ENCODE results near the gene FLT4. TPM values are rescaled to one million over a fixed set of nuclear protein-coding genes. Genes with fewer than 3 reads are reported as not detected.

The FLT4 gene
- total RNA-seq, 1 experiment from 2014 or later = 0.44 TPM

DNA sequence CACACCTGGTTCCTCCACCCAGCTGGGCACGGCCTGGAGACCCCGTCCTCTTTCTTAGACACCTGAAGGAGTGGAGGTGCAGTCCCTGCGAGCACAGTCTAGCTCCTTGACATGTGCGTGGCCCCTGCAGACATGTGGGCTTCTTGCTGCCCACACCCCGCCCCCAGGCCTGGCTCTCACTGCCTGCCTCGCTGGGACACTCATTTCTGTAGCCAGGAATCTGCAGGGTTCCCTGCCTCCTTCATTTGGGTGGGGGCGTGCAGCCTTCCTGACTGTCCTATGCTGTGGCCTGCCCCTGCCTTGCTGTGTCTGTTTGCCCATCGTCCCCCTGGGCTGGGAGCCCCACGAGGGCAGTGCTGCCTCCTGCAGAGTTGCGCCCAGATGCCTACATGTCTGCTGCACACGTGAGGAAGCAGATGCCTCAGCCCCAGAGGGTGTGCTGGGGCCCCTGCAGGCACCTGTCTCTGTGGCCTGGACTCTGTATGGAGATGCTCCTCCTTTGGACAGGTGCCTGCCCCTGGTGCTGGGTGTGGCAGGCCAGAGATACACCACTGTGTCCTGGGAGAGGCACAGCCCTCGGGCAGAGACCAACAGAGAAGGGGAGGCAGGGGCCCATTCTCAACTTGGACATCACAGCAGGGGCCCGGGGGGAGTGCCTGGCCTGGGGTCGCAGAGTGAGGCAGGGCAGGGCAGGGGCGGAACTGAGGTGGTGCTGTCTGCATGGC lies 22.6 kb downstream of the FLT4 start:
- Histone ChIP-seq H3K27ac (ENCODE audit: low read length) (no peak overlapping the region), H3K4me3 (ENCODE audit: low read depth in 2 of 2, low read length in 2 of 2) (no peak overlapping the region), H3K27me3 (ENCODE audit: control insufficient read depth, insufficient read depth, low read length) (no peaks in the 10 kb centered on the region), H3K4me1 (ENCODE audit: control insufficient read depth, insufficient read depth, low read length) (no peaks in the 10 kb centered on the region), H3K36me3 (ENCODE audit: control insufficient read depth, insufficient read depth, low read length) (no peaks in the 10 kb centered on the region), H3K9me3 (ENCODE audit: control insufficient read depth, insufficient read depth, low read depth, low read length) (no peaks in the 10 kb centered on the region)
- no TSS peak for BruUV-seq (replicated peaks)
- DNase-seq (ENCODE audit: low read depth, low spot score) (no peak), ATAC-seq (no peak)
- intact Hi-C loops (cut with micrococcal nuclease; ENCODE audit: unreplicated experiment) (no loop called here), in situ Hi-C loops (cut with HindIII; ENCODE audit: low pct_unique_long_range_greater_than_20kb, low sequenced_read_pairs) (no loop called here)
- TF ChIP-seq SIN3A (IDR thresholded peaks at IDR 0.05; ENCODE audit: borderline replicate concordance, insufficient read depth, low read depth, low read length) (no peak), POLR2AphosphoS5 (IDR thresholded peaks at IDR 0.05; ENCODE audit: low read depth, low read length) (no peak), TCF7L2 (IDR thresholded peaks at IDR 0.05; ENCODE audit: low read depth, low read length) (no peak)
- TF ChIP-seq, protein P1, sequence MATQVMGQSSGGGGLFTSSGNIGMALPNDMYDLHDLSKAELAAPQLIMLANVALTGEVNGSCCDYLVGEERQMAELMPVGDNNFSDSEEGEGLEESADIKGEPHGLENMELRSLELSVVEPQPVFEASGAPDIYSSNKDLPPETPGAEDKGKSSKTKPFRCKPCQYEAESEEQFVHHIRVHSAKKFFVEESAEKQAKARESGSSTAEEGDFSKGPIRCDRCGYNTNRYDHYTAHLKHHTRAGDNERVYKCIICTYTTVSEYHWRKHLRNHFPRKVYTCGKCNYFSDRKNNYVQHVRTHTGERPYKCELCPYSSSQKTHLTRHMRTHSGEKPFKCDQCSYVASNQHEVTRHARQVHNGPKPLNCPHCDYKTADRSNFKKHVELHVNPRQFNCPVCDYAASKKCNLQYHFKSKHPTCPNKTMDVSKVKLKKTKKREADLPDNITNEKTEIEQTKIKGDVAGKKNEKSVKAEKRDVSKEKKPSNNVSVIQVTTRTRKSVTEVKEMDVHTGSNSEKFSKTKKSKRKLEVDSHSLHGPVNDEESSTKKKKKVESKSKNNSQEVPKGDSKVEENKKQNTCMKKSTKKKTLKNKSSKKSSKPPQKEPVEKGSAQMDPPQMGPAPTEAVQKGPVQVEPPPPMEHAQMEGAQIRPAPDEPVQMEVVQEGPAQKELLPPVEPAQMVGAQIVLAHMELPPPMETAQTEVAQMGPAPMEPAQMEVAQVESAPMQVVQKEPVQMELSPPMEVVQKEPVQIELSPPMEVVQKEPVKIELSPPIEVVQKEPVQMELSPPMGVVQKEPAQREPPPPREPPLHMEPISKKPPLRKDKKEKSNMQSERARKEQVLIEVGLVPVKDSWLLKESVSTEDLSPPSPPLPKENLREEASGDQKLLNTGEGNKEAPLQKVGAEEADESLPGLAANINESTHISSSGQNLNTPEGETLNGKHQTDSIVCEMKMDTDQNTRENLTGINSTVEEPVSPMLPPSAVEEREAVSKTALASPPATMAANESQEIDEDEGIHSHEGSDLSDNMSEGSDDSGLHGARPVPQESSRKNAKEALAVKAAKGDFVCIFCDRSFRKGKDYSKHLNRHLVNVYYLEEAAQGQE (IDR thresholded peaks at IDR 0.05; ENCODE audit: insufficient read depth in 1 of 2, low read depth in 2 of 2, low read length in 1 of 2) = no peak
- TF ChIP-seq, protein P2, sequence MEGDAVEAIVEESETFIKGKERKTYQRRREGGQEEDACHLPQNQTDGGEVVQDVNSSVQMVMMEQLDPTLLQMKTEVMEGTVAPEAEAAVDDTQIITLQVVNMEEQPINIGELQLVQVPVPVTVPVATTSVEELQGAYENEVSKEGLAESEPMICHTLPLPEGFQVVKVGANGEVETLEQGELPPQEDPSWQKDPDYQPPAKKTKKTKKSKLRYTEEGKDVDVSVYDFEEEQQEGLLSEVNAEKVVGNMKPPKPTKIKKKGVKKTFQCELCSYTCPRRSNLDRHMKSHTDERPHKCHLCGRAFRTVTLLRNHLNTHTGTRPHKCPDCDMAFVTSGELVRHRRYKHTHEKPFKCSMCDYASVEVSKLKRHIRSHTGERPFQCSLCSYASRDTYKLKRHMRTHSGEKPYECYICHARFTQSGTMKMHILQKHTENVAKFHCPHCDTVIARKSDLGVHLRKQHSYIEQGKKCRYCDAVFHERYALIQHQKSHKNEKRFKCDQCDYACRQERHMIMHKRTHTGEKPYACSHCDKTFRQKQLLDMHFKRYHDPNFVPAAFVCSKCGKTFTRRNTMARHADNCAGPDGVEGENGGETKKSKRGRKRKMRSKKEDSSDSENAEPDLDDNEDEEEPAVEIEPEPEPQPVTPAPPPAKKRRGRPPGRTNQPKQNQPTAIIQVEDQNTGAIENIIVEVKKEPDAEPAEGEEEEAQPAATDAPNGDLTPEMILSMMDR (IDR thresholded peaks at IDR 0.05) = no peak
- ChIA-PET POLR2A (interaction anchor here (0.6 kb wide), 1 partner anchor 238 kb away, joined by 3 read pairs; no protein-coding TSS in a partner anchor), CTCF (no interaction called here)

DNA sequence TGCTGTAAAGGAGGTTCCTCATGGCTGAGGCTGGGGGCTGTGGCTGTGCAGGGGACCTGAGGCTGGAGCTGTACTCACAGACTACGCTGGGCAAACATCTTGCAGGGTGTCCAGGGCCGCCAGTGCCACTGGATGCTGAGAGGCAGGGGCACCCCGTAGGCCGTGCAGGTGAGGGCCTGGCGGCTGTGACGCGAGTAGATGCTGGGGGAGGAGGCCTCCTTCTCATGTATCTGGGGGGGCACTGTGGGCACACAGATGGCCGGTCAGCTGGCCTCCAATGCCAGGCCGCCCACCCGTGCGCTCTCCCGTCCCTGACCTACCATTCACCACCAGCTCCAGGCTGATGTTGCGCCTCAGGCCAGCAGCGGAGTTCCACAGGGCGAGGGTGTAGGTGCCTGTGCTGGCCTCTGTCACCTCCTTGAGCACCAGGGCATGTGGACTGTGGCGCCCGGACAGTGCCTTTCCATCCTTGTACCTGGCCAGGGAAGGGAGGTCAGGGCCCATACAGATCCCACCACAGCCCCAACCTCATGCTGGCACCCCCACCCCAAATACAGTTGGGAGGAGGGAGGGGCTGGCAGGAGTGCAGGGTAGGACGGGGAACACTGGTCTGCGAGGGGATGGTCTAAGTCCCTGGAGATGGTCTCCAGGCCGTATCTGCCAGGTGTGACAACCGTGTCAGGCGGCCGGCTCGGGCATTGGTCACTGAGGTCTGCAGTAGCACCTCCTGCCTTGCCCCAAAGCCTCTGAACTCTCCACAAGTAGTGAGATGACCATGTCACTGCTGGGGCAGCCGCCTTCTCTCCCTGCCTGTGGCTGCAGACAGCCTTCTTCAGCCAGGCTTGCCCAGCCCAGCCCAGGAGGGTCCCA lies 23.4 kb downstream of the FLT4 start:
- BruUV-seq (replicated peaks) = no TSS peak
- in situ Hi-C loops (cut with HindIII; ENCODE audit: low pct_unique_long_range_greater_than_20kb, low sequenced_read_pairs) = no loop called here
- DNase-seq (ENCODE audit: low read depth, low spot score) (no peak), ATAC-seq (no peak)
- H3K36me3 ChIP-seq (ENCODE audit: control insufficient read depth, insufficient read depth, low read length) = no peaks in the 10 kb centered on the region
- no peaks in the 10 kb centered on the region for H3K27me3 ChIP-seq (ENCODE audit: control insufficient read depth, insufficient read depth, low read length)
- no peak for TF ChIP-seq SIN3A (IDR thresholded peaks at IDR 0.05; ENCODE audit: borderline replicate concordance, insufficient read depth, low read depth, low read length)
- TF ChIP-seq, protein P1 (IDR thresholded peaks at IDR 0.05; ENCODE audit: insufficient read depth in 1 of 2, low read depth in 2 of 2, low read length in 1 of 2) = no peak
- TF ChIP-seq POLR2AphosphoS5 (IDR thresholded peaks at IDR 0.05; ENCODE audit: low read depth, low read length) = no peak
- TF ChIP-seq TCF7L2 (IDR thresholded peaks at IDR 0.05; ENCODE audit: low read depth, low read length) = no peak
- TF ChIP-seq, protein P2 (IDR thresholded peaks at IDR 0.05) = no peak
- CTCF ChIA-PET = no interaction called here
- intact Hi-C loops (cut with micrococcal nuclease; ENCODE audit: unreplicated experiment) = no loop called here
- POLR2A ChIA-PET = no interaction called here
- H3K27ac ChIP-seq (ENCODE audit: low read length) = no peak overlapping the region; the same call in 1 of the 2 replicates
- no peaks in the 10 kb centered on the region for H3K4me1 ChIP-seq (ENCODE audit: control insufficient read depth, insufficient read depth, low read length)
- H3K9me3 ChIP-seq (ENCODE audit: control insufficient read depth, insufficient read depth, low read depth, low read length) = no peaks in the 10 kb centered on the region
- no peak overlapping the region for H3K4me3 ChIP-seq (ENCODE audit: low read depth in 2 of 2, low read length in 2 of 2)
